GM21367 (cell line): ENCODE results near the gene WDR11.
"Not testable (repeated sequence)": the region's sequence is repeated elsewhere in the genome, so short reads cannot be mapped to it uniquely, and the experiment has no call there.

Experiments used
- ATAC-seq: cut with Tn5 transposase; IDR thresholded peaks from one replicate; pipeline ENCODE4 v1.9.1; 2021; ENCODE audit not compliant: unreplicated experiment

WDR11 gene

GRCh38 chr10:120838941-120839340 lies 12.2 kb upstream of the WDR11 start:
- ATAC-seq: no peak

- ATAC-seq: no peak
These were observed 9.5 kb upstream of the WDR11 start for GRCh38 chr10:120841522-120842189.

- ATAC-seq: no peak
These were observed 3.2 kb downstream of the WDR11 start for GRCh38 chr10:120854388-120854787.

- ATAC-seq: no peak
These were observed 10.2 kb downstream of the WDR11 start for GRCh38 chr10:120861178-120861855.

GRCh38 chr10:120873741-120874140 lies 22.6 kb downstream of the WDR11 start:
- ATAC-seq: no peak

- no peak for ATAC-seq
These were observed 31.9 kb downstream of the WDR11 start for GRCh38 chr10:120883071-120883470.

GRCh38 chr10:120887482-120887881 lies 36.3 kb downstream of the WDR11 start:
- no peak for ATAC-seq

GRCh38 chr10:120891365-120891764 lies 40.2 kb downstream of the WDR11 start:
- no peak for ATAC-seq

GRCh38 chr10:120894556-120894955 lies 43.4 kb downstream of the WDR11 start:
- ATAC-seq: no peak

GRCh38 chr10:120897343-120897742 lies 46.2 kb downstream of the WDR11 start:
- no peak for ATAC-seq

- ATAC-seq: no peak
These were observed 54.1 kb downstream of the WDR11 start for GRCh38 chr10:120905268-120905667.

GRCh38 chr10:120917521-120918250 lies 66.5 kb downstream of the WDR11 start:
- ATAC-seq: no peak

- not testable (repeated sequence) for ATAC-seq
These were observed 72.7 kb downstream of the WDR11 start for GRCh38 chr10:120923886-120924285.

- ATAC-seq: no peak
These were observed 75.4 kb downstream of the WDR11 start for GRCh38 chr10:120926611-120927010.

- ATAC-seq: no peak
These were observed 76.2 kb downstream of the WDR11 start for GRCh38 chr10:120927352-120927751.

- no peak for ATAC-seq
These were observed 78.0 kb downstream of the WDR11 start for GRCh38 chr10:120929166-120929565.

- no peak for ATAC-seq
These were observed 80.3 kb downstream of the WDR11 start for GRCh38 chr10:120931423-120931822.

GRCh38 chr10:120931999-120932398 lies 80.8 kb downstream of the WDR11 start:
- no peak for ATAC-seq

GRCh38 chr10:120938822-120939221 lies 87.7 kb downstream of the WDR11 start:
- ATAC-seq: no peak

- ATAC-seq: no peak
These were observed 89.2 kb downstream of the WDR11 start for GRCh38 chr10:120940299-120940900.

- ATAC-seq: no peak
These were observed 90.3 kb downstream of the WDR11 start for GRCh38 chr10:120941501-120941900.
